Kidney tubule cell (primary cell): ENCODE data around the gene FAM241A.

ENCODE experiments used
- DNase-seq: peaks from one replicate; pipeline ENCODE4 v3.0.0-alpha.2; 2018; ENCODE audit warnings: low spot score

Gene FAM241A

GRCh38 chr4:112214390-112215264 lies 69.4 kb downstream of the FAM241A start:
- DNase-seq, result peak; percentile 38

GRCh38 chr4:112219826-112220366 lies 74.6 kb downstream of the FAM241A start:
- no peak for DNase-seq

- DNase-seq, result no peak
These were observed 77.1 kb downstream of the FAM241A start for GRCh38 chr4:112222219-112222955.

GRCh38 chr4:112225157-112225556 lies 79.9 kb downstream of the FAM241A start:
- no peak for DNase-seq

- DNase-seq, result peak; percentile 98
These were observed 85.9 kb downstream of the FAM241A start for GRCh38 chr4:112230879-112231778.

GRCh38 chr4:112231779-112232713 lies 86.8 kb downstream of the FAM241A start, which contains the start of gene AP1AR:
TSS of gene AP1AR (plus strand) at chr4:112231787. CDS start at chr4:112232092, 305 bp downstream.
- DNase-seq, result peak; percentile 83

GRCh38 chr4:112234952-112235609 lies 89.8 kb downstream of the FAM241A start:
- peak; percentile 77 for DNase-seq

GRCh38 chr4:112236040-112236439 lies 90.8 kb downstream of the FAM241A start:
- DNase-seq, result no peak

GRCh38 chr4:112238833-112239232 lies 93.6 kb downstream of the FAM241A start:
- DNase-seq, result no peak
